Keratinocyte (primary cell): ENCODE results near the gene MND1. TPM values are rescaled to one million over a fixed set of nuclear protein-coding genes. Genes with fewer than 3 reads are reported as not detected.

Experiments
- DNase-seq: peaks from one replicate; pipeline ENCODE4 v3.0.0-alpha.2; 2011; ENCODE audit warnings: low read depth, missing footprints, low spot score
- FAIRE-seq: peaks from 2 replicates; lab custom pipeline; 2011; peaks lifted over from hg19 to GRCh38; lab: Jason Lieb, UNC
- H2AFZ ChIP-seq: 2 replicates; pipeline ENCODE4 v1.6.0; 2012; ENCODE audit warnings: low read length, control low read depth, inconsistent platforms; ENCODE audit not compliant: control insufficient read depth
- H3K27ac ChIP-seq: 2 replicates; pipeline ENCODE4 v1.5.1; 2011; ENCODE audit warnings: low read length; ENCODE audit not compliant: control insufficient read depth, insufficient read depth
- H3K27me3 ChIP-seq: 3 replicates; pipeline ENCODE4 v1.6.0; 2011; ENCODE audit warnings: low read length; ENCODE audit not compliant: control insufficient read depth, insufficient read depth; ENCODE audit errors: extremely low read depth
- H3K36me3 ChIP-seq, 2 experiments: 2 replicates in 1 of 2; 3 replicates in 1 of 2; pipeline ENCODE4 v1.5.1; 2011; ENCODE audit warnings: low read length in 2 of 2, mild to moderate bottlenecking in 1 of 2; ENCODE audit not compliant: control insufficient read depth in 2 of 2, insufficient read depth in 2 of 2; ENCODE audit errors: extremely low read depth in 1 of 2
- H3K4me1 ChIP-seq: 3 replicates; pipeline ENCODE4 v1.5.1; 2011; ENCODE audit warnings: low read length; ENCODE audit not compliant: control insufficient read depth, insufficient read depth; ENCODE audit errors: extremely low read depth
- H3K4me2 ChIP-seq: 3 replicates; pipeline ENCODE4 v1.6.0; 2011; ENCODE audit warnings: low read depth, low read length; ENCODE audit not compliant: control insufficient read depth, insufficient read depth; ENCODE audit errors: extremely low read depth
- H3K4me3 ChIP-seq, 3 experiments: fragments of 200-600 bp in 1 of 3; sonication (generic) in 1 of 3; 2 replicates in 2 of 3; 3 replicates in 1 of 3; pipeline ENCODE4 v1.5.1; 2011 to 2016; ENCODE audit warnings: low read length in 3 of 3, mild to moderate bottlenecking in 3 of 3, control low read depth in 2 of 3, inconsistent platforms in 1 of 3, low read depth in 1 of 3, mixed read lengths in 1 of 3, mixed run types in 1 of 3, moderate library complexity in 1 of 3; ENCODE audit not compliant: control insufficient read depth in 2 of 3, insufficient read depth in 2 of 3; ENCODE audit errors: extremely low read depth in 1 of 3
- H3K79me2 ChIP-seq: 2 replicates; pipeline ENCODE4 v1.6.0; 2012; ENCODE audit warnings: low read length; ENCODE audit not compliant: control insufficient read depth, insufficient read depth
- H3K9ac ChIP-seq: 3 replicates; pipeline ENCODE4 v1.6.0; 2011; ENCODE audit warnings: low read length; ENCODE audit not compliant: control insufficient read depth, insufficient read depth; ENCODE audit errors: extremely low read depth
- H3K9me1 ChIP-seq: 3 replicates; pipeline ENCODE4 v1.6.0; 2011; ENCODE audit warnings: low read length; ENCODE audit not compliant: control insufficient read depth, insufficient read depth; ENCODE audit errors: extremely low read depth
- H3K9me3 ChIP-seq: 2 replicates; pipeline ENCODE4 v1.5.1; 2012; ENCODE audit warnings: low read depth, low read length; ENCODE audit not compliant: control insufficient read depth
- H4K20me1 ChIP-seq: 3 replicates; pipeline ENCODE4 v1.6.0; 2011; ENCODE audit warnings: low read length; ENCODE audit not compliant: control insufficient read depth, insufficient read depth; ENCODE audit errors: extremely low read depth
- CTCF ChIP-seq, 3 experiments: IDR thresholded peaks in 1 of 3; conservative IDR thresholded peaks in 1 of 3; optimal IDR thresholded peaks in 1 of 3; 2 replicates in 2 of 3; 3 replicates in 1 of 3; pipeline versions ENCODE3 to v1.5.1; 2011; ENCODE audit warnings: low read length in 3 of 3, mild to moderate bottlenecking in 3 of 3, moderate library complexity in 2 of 3, control low read depth in 1 of 3, inconsistent platforms in 1 of 3; ENCODE audit not compliant: insufficient read depth in 2 of 3; ENCODE audit errors: extremely low read depth in 1 of 3
- EZH2 ChIP-seq: IDR thresholded peaks from one replicate; pipeline ENCODE4 v1.6.1; 2012; ENCODE audit warnings: inconsistent platforms, mild to moderate bottlenecking, low read length, moderate library complexity
- dilution Hi-C: fragments of 300-500 bp; cut with MboI; formaldehyde crosslinking; loops from one replicate; pipeline ENCODE4 v1.7.0; 2020; ENCODE audit warnings: low sequenced_read_pairs; ENCODE audit not compliant: extremely low pct_ligation_motif_present
- polyA plus RNA-seq, 5 experiments: library from polyadenylated mRNA; depleted of rRNA in 3 of 5; stranded (reverse) in 3 of 5; stranded (forward) in 1 of 5; unstranded in 1 of 5; fragments of >200 nt; gene quantifications; 1 replicate in 1 of 5; 2 replicates in 3 of 5; 3 replicates in 1 of 5; pipeline versions ENCODE4 v1.2.1 to v1.2.3, GENCODE V29; 2011 to 2012; ENCODE audit warnings: missing spikeins in 2 of 5, low read depth in 1 of 5, low replicate concordance in 1 of 5

Gene MND1
- polyA plus RNA-seq, 1 donor (not counting 4 experiments of a cell fraction or from before 2014, with no cell fraction given), result 4.9 TPM

- dilution Hi-C loops, result no loop called here
- no peak for FAIRE-seq
- H3K4me3 ChIP-seq, result no peak overlapping the region
Measured at GRCh38 chr4:153374442-153374841, 30.0 kb downstream of the MND1 start.

GRCh38 chr4:153375303-153375702, 30.8 kb downstream of the MND1 start:
- no peaks in the 10 kb centered on the region for H3K9me1 ChIP-seq
- H3K36me3 ChIP-seq, result no peaks in the 10 kb centered on the region
- no peak overlapping the region for H2AFZ ChIP-seq
- no peak for TF ChIP-seq EZH2
- TF ChIP-seq CTCF (optimal IDR thresholded peaks at IDR 0.05 in 1 of 3, IDR thresholded peaks at IDR 0.05 in 1 of 3, conservative IDR thresholded peaks at IDR 0.05 in 1 of 3; ENCODE audit: extremely low read depth in 1 of 3, insufficient read depth in 2 of 3, low read length in 3 of 3), result no peak
- H3K79me2 ChIP-seq, result no peaks in the 10 kb centered on the region
- no peak overlapping the region for H3K4me2 ChIP-seq
- no peaks in the 10 kb centered on the region for H3K27me3 ChIP-seq
- peak; percentile 39 for FAIRE-seq
- H3K9ac ChIP-seq, result no peak overlapping the region
- dilution Hi-C loops, result no loop called here
- H3K4me3 ChIP-seq, result no peak overlapping the region
- no peak overlapping the region for H3K27ac ChIP-seq
- H4K20me1 ChIP-seq, result no peaks in the 10 kb centered on the region
- H3K4me1 ChIP-seq, result no peaks in the 10 kb centered on the region
- H3K9me3 ChIP-seq, result no peaks in the 10 kb centered on the region
- no peak for DNase-seq

More at GRCh38 chr4:153374442-153374841, 30.0 kb downstream of the MND1 start:
- Histone ChIP-seq H3K27ac (no peak overlapping the region), H3K36me3 (no peaks in the 10 kb centered on the region), H4K20me1 (no peaks in the 10 kb centered on the region), H3K9me1 (no peaks in the 10 kb centered on the region), H3K79me2 (no peaks in the 10 kb centered on the region), H3K27me3 (no peaks in the 10 kb centered on the region), H3K4me2 (no peak overlapping the region), H3K4me1 (no peaks in the 10 kb centered on the region), H3K9me3 (no peaks in the 10 kb centered on the region), H3K9ac (no peak overlapping the region), H2AFZ (no peak overlapping the region)
- no peak for DNase-seq
- TF ChIP-seq CTCF (optimal IDR thresholded peaks at IDR 0.05 in 1 of 3, IDR thresholded peaks at IDR 0.05 in 1 of 3, conservative IDR thresholded peaks at IDR 0.05 in 1 of 3; ENCODE audit: extremely low read depth in 1 of 3, insufficient read depth in 2 of 3, low read length in 3 of 3), result no peak
- no peak for TF ChIP-seq EZH2
